Stimulated activated CD4-positive, alpha-beta T cell treated with anti-CD3 and anti-CD28 coated beads, Interleukin-12 subunit alpha, Interleukin-12 subunit beta, amount 100 ng/mL, for 24 hours (primary cell): ENCODE measurements around the gene PTPRZ1.

Experiments
- DNase-seq, 2 experiments: peaks; one replicate each; pipeline ENCODE4 v3.0.0-alpha.2; 2020; ENCODE audit warnings: low read depth in 2 of 2

Gene PTPRZ1

DNA sequence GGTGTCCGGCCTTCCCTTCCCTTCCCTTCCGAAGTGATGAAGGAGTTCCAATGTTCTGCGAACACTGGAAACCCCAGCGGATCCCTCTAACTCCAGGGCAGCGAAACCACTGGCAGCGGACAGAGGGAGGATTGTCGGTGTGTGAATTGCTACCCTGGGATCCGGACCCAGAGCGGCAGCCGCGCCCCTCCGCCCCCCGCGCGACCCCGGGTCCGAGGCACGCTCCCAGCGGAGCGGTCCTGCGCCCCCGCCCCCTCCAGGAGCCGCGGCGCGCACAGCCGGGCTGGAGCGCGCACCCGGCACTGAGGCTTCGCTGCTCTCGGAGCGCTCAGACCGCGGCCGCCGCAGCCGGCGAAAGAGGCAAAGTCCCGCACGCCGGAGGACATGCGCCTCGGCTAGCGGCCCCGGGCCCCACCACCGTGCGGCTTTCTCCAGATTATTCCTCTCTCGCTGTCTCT, at the start of gene PTPRZ1:
Gene PTPRZ1 (plus strand): TSS at position 331 of the 458 bp plus-strand sequence. CDS start 339 bp downstream, outside the sequence.
- no peak for DNase-seq

DNA sequence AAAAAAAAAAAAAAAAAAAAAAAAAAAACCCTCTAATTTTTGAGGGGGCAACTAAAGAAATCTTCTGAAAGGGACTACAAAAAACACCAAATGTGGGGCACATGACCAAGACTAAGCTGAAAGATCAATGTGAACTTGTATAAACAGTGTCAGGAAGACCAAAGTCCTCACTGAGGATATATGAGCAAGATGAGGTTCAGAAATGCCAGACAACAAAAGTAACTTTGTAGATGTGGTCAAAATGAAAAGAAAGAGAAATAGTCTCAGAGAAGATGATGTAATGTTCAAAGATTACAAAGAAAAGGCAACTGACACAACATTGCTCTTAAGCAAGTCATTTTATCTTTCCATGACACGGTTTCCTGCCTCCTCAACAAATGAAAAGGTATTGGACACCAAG, 48.7 kb upstream of the PTPRZ1 start:
- no peak for DNase-seq

DNA sequence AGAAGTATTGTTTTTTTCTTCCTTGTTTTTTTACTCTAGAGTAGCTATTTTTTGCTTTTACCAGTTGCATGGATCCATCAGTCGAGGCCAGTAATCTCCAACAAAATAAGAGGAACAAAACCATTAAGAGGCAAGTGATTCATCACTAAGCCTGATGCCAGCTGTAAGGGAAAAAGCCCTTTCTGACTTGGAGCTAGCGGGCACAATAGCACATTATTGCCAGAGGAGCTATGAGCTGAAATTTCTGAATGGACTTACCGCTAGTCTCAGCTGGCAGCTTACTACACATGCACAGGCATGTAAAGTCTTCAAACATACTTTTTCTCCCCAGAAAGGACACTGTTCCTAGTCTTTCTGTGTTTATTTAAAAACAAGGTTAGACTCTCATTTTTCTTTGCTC, 41.6 kb upstream of the PTPRZ1 start:
- no peak for DNase-seq

DNA sequence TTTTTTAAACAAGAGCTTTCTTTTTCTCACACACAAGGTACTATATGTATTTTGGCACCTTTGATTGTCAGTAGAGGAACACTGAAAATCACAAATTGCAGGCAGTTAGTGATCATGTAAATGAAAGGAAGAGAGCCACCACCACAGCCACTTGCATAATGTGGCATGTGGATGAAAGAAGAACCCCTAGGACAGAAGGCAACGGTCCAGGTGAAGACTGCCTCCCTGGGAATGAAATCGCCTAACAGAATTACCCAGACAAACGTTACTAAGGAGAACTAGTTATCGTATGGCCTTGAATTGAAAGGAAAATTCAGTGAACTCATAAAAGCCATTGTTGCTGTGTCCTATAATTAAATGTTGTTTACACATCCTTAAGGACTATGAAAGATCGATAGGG, 41.2 kb upstream of the PTPRZ1 start:
- no peak for DNase-seq

DNA sequence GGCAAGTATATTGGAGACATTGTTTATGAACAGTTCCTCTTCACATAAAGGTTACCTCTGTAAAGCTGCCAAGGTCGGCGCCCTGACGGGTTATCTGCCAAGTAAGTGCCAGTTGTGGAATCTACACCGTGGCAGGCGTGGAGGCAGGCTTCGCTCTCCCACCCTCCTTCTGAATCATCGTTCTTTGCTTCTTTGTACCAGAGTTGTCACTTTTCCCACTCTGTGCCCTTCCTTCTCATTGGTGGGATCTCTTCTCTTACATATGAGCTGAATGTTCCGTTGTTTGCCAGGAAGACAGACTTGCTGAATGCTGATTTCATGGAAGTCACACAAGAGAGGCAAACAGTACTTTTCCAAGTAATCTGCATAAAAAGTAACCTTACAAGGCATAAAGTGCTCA, 40.6 kb upstream of the PTPRZ1 start:
- no peak for DNase-seq

DNA sequence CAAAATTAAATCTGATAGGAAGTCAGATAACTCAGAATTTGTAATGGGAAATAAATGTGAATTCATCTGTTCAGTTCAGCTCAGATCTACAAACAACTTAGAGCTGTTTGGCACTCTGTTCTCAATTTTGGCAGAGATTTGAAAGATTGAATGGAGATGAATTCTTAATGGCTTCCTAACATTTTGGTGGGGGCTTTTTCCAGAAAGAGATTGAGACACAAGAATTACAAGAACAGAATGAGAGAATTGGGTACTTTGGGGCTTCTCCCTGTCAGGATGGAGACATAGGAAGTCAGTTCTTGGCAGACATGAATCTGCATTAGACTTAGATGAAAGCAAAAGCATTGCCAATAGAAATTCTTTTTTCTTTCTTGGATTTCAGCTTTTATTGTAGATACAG, 39.0 kb upstream of the PTPRZ1 start:
- no peak for DNase-seq

DNA sequence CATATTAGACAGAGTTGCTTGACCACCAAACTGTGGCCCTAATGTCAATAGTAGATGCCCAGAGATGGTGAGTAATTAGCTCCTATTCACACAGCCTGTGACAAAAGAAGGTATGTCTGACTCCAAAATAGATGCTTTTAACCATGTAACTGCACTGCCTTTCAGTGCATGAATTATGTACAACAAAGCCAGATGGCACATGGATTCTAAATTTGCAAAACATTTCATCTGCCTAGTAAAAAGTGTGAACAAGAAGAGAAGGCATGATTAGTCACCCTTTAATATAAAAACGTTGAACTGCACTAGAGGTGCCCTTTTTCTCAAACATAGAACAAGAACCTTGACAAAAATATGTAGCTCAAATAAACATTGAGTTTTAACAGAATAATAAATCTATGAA, 35.5 kb upstream of the PTPRZ1 start:
- DNase-seq = no peak

DNA sequence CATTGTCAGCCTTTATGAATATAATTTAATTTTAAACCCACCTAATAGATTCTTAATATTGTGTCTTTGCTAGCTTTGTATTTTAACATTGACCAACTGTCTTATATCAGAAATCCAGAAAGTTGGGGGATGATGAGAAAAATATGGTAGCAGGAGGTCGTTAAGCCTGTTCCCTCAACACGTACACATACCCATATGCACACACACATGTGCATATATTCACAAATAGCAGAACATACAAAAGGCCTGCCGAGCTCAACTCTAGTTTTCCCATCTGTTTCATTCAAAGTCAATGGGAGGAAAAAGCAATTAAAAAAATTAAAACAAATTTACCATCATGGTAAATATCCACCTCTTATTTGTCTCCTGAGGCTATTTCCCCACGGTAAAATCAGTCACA, 25.9 kb upstream of the PTPRZ1 start:
- no peak for DNase-seq

DNA sequence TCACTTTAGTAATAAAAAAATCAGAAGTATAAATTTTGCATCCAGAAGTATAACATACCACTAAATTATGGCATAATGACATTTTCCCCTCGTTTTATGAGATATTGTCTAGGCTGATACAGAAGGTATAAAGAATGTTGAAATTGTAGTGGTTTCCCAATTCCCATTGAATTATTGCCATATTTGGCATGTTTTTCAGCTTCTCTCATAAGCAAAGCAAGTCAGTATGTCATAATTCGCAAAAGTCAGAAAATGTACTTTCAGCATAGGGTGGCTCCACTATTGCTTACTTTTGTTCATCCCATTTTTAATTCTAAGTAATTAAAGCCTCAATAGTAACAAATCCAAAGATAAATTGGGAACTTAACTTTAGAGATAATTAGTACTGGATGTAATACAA, 19.7 kb upstream of the PTPRZ1 start:
- DNase-seq = no peak

DNA sequence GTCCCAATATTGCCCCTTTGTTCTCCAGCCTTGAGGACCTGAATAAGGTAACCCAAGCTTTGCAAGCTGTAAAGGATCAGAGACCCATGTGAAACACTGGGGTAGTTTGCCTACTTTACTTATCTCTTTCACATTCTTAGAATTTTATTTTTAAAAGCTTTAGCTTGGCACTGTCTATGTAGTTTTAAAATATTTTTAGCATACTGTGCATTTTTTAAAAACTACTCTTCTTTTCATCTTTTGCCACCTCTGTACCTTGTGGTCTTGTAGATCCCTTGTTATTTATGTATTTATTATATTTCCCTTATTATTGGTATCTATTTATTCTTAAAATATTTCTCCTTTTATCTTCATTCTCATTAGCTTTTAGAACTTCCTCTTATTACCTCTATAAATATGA, 12.0 kb upstream of the PTPRZ1 start:
- DNase-seq = no peak

DNA sequence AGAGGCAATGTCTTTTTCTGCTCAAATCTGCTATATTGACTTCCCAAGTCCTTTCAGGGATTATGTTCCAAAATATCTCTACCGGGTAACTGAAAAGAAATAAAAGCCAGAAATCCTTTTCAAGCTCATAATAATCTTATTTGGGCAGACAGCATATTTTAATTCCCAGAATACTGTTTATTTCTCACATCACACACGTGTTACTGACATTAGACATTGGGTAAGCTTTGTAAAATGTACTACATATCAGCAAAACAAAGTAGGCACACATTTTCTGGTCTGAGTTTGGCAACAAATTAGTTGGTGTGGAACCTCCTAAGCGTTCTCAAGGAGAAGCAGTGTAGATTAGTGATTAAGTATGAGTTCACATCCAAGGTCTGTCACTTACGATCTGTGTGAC, 10.4 kb upstream of the PTPRZ1 start:
- no peak for DNase-seq

DNA sequence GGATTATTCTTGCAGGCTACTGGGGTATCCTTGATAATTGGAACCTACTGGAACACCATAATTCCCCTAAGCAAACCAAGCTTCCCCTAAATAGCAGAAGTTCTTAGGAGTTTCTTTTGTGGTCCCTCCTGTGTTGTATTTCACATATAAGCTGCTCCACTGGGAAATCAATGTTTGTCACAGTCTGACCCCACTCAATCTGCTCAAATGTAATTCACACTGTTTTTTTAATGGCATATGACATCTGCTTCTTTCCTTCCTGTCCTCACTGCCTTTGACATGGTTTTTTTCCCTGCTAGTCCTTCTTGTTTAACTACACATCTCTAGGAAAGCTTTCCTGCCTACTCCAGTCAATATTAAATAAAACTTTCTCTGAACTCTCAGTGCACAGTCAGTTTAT, 1.8 kb upstream of the PTPRZ1 start:
- no peak for DNase-seq

DNA sequence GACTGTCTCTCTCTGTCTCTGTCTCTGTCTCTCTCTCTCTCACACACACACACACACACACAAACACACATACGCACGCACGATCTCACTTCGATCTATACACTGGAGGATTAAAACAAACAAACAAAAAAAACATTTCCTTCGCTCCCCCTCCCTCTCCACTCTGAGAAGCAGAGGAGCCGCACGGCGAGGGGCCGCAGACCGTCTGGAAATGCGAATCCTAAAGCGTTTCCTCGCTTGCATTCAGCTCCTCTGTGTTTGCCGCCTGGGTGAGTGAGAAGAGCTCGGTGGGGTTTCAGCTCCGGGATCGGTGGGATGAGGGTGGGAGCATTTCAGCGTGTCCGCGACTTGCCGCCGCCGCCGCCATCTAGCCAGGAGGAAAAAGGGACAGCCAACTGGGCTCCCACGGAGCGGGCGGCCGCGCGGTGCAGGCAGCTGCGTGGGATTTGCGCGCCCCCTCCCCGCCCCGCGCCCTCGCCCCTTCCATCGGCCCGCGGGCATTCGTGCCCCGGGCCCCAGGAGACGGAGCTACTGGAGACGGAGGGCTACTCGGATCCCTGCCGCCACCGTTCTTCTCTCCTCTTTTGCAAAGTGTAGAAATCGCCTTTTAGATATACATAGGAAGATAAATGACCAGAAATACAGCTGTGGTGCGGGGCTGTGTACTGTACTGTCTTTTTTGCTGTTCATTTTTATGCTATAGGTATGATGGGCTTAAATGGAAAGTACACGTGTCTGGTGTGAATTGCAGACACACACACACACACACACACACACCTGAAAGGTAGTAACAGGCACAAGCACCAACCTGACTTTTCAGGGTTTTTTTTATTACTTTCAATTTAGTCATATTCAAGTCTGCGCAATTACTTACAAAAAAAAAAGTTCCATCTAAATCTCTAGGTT, 581 bp downstream of the PTPRZ1 start:
- DNase-seq = no peak

DNA sequence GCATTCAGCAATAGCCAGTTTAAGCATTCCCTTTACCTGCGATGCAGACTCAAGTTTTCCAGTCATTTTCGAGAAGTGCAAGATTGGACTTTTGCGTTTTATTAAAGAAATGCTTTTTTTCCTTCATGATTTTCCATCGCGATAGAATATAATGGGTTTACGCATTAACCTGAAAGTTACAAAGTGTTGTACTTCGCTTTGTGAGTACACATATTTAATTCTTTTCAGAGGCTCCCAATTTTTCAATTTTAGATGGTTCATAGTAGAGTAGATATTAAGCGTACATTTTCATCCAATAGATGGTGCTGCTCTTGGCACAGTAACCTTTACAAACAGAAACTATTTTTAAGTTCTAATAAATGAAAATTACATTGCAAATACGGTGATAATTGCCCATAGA, 1.3 kb downstream of the PTPRZ1 start:
- no peak for DNase-seq

DNA sequence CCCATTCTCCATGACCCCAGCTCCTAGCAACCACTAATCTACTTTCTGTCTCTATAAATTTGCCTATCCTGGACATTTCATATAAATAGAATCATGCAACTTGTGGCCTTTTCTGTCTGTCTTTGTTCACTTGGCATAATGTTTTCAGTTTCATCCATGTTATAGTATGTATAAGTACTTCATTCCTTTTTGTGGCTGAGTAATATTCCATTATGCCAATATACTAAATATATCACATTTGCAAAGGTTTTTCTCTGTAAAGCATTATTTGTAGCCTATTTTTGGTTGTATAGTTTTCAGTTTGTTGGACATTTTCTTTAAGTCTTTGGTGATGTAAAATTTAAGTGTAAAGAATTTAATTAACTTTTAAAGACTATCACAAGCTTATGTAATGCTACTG, 2.2 kb downstream of the PTPRZ1 start:
- no peak for DNase-seq

DNA sequence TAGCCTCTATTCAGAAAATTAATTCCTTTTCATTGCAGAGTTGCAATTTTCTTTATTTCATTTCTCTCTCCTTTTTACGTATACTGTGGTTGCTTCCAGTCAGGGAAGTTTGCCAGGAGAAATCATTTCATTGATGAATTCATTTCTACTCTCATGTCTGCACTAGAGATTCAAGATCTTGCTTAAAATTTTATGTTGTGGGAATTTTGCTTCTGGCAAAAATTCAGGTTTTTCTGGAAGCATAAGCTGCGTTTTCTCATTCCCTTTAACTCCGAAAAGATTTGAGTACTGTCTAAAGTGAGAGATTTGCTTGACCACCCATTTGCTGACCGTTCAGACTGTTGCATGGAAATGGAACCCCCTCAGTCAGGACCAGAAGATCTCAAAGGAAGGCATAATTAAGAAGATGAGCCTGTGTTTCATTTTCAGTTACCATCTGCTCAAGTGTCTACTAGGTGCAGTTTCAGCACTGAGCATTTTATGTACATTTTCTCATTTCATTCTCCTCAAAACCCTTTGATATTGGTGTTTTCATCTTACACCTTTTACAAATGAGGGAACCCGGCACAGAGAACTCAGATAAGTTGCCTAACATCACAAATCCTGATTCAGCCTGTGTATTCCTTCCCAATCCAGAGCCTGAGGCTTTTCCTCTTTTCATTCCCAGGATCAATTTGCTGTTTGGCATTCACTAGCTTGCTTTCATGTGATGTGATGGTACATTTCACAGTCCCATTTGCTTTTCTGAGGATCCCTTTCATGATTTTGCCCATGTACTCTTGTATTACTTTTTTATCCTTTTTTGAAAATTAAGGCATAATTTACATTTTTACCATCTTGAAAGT, 3.9 kb downstream of the PTPRZ1 start:
- no peak for DNase-seq

DNA sequence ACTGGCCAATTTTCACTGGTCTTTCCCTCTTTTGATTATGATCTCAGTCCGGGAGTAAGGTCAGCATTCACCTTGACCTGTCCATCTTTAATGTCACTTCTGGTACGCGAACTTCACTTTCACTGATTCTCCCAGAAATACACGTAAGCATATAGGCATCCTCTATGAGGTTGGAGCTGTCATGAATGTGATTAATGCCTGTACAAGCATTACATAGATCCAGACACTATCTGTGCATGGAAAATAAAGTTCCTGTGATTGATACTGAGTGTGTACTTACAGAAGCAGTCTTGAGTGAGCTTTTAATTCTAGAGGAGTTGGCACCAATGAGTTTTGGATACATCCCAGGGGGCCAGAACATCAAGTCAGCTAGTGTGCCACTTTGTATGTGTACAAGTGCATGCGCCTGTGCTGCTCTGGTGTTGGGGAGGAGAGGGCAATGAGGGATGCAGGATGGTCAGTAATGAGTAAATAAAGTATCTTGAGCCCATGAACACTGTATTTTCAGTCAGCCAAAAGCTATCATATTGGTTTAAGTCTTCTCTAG, 6.0 kb downstream of the PTPRZ1 start:
- no peak for DNase-seq

DNA sequence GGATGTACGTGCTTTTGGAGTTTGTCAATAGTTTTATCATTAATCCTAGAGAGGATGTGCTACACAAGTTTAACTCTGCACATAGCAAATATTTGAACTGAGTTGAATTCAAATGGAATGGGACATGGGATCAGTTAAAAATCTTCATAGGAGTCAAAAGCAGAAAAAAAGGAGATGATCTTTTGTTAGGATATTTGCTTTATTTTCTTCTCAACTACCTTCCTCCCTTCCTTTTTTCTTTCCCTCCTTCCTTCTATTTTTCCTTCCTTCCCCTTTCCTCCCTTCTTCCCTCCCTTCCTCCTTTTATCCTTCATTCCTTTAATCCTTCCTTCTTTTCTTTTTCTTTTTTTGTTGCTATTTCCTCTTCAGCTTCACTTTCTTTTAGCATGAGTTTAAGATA, 6.6 kb downstream of the PTPRZ1 start:
- no peak for DNase-seq

DNA sequence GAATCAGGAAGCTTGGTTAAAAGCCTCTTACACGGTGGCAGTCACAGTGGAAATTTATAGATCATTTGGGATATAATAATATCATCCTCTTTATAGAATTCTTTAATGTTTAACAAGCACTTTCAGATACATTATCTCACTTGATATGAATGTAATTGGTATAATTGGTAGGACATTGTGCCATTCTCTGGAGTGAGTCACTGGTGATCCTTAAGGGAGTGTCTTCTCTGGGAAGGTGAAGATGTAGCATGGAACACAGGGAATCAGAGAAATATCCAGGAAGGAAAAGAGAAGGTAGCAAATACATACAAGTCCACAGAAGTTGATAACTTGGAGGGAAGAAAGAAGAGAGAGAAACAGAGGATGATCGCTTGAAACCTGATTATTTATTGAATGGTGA, 9.8 kb downstream of the PTPRZ1 start:
- no peak for DNase-seq

DNA sequence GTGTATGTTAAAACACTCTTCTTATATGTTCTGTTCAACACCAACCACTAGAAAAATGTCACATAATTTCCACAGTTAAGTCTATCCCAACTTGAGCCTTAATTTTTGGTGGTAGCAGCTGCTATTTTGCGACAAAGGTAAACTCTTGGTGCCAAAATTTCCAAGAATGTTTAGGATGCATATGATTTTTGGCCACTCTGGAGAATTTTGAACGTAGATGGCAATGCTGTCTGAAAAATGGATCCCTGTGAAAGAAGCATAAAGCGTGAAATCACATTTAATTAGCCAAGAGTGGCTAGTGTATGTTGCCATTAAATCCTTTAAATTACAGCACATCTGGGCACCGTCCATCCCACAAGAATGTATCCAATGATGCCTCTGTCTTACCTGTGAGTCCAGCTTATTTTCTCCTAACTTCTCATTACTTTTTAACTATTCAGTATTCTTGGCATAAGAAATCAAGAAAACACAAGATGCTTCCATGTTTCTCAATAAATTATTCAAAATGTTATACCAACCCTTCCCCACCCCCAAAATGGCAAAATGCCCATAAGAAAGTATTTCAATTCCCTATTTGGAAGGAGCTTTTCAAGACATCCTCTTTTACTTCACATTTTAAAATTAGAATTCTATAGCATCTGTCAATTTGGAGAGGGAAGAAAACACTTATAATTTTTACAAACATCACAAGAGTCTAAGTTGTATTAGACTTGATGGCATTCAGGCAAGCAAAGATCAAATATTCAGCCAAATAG, 12.4 kb downstream of the PTPRZ1 start:
- DNase-seq = no peak

DNA sequence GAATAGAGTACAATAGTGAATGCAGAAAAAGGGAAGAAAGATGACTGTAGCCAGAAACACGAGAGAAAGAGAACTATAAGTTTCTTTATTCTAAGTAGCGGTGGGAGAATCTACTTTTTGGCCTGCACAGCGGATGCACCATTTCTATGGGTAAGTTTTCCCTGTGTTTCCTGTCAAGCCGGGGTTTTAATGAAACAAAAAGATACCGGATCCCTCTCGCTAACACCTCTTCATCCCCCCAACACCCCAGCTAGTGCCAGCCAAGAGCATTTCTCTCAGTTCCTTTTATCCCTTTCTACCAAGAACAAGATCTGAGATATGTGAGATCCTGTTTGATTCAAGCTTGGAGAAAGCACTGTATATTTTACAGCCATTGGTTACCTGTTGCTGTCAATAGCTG, 14.7 kb downstream of the PTPRZ1 start:
- no peak for DNase-seq

DNA sequence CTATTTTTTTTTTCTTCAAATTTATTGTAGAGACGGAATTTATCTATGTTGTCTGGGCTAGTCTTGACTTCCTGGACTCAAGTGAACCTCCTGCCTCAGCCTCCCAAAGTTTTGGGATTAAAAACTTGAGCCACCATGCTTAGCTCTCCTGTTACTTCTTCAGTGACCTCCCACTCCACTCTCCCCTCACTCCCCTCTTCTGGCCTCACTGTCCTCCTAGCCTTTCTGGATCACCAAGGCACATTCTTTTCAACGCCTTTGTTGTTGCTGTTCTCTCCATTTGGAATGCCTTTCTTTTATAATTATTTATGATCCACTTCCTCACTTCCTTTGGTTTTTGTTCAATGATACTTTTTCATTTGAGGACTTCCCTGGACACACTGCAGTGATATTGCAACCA, 17.9 kb downstream of the PTPRZ1 start:
- DNase-seq = no peak
